Measurements from ENCODE around the gene NTF3. TPM values are rescaled to one million over a fixed set of nuclear protein-coding genes. Genes with fewer than 3 reads are reported as not detected.

The NTF3 gene
- total RNA-seq, result not detected
- not detected for total RNA-seq (2013)

- peaks cover 43% of the 10 kb centered on the region for H3K27me3 ChIP-seq (ENCODE audit: control insufficient read depth, insufficient read depth, low read length)
- no peaks in the 10 kb centered on the region for H3K36me3 ChIP-seq (ENCODE audit: control insufficient read depth, insufficient read depth, low read length)
- Mint-ChIP-seq H3K27ac (no peak within 1 kb of the TSS), H3K4me1 (peaks cover 0 to 9% of the 10 kb centered on the region in 2 donors), H3K9me3 (no peaks in the 10 kb centered on the region), H3K4me3 (peak within 1 kb of the TSS; percentile 61), H3K27me3 (ENCODE audit: low read depth in 2 of 2) (peaks cover 35 to 41% of the 10 kb centered on the region in 2 donors), H3K36me3 (no peaks in the 10 kb centered on the region)
- H3K9me3 ChIP-seq (ENCODE audit: control insufficient read depth, insufficient read depth, low read length), result no peaks in the 10 kb centered on the region
- H3K4me1 ChIP-seq (ENCODE audit: control insufficient read depth, insufficient read depth, low read length), result peaks cover 9% of the 10 kb centered on the region
- H3K27ac ChIP-seq (ENCODE audit: low read length), result no peak within 1 kb of the TSS
- DNase-seq, result no peak
- 4% methylated on average over 34 of the region's 34 CpGs for WGBS (ENCODE audit: insufficient coverage)
- ATAC-seq, result no peak
- TF ChIP-seq, protein P1, sequence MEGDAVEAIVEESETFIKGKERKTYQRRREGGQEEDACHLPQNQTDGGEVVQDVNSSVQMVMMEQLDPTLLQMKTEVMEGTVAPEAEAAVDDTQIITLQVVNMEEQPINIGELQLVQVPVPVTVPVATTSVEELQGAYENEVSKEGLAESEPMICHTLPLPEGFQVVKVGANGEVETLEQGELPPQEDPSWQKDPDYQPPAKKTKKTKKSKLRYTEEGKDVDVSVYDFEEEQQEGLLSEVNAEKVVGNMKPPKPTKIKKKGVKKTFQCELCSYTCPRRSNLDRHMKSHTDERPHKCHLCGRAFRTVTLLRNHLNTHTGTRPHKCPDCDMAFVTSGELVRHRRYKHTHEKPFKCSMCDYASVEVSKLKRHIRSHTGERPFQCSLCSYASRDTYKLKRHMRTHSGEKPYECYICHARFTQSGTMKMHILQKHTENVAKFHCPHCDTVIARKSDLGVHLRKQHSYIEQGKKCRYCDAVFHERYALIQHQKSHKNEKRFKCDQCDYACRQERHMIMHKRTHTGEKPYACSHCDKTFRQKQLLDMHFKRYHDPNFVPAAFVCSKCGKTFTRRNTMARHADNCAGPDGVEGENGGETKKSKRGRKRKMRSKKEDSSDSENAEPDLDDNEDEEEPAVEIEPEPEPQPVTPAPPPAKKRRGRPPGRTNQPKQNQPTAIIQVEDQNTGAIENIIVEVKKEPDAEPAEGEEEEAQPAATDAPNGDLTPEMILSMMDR (IDR thresholded peaks at IDR 0.05), result no peak
- H3K4me3 ChIP-seq (ENCODE audit: low read length), result no peak within 1 kb of the TSS
- intact Hi-C loops (cut with micrococcal nuclease), result no loop called here
Measured at GRCh38 chr12:5432011-5432400, at the start of gene NTF3. Gene NTF3 (plus strand): TSS chr12:5432108. CDS start chr12:5432325, 217 bp downstream.

- H3K9me3 Mint-ChIP-seq, result no peaks in the 10 kb centered on the region
- Histone ChIP-seq H3K4me3 (ENCODE audit: low read length) (no peak overlapping the region), H3K27ac (ENCODE audit: low read length) (no peak overlapping the region), H3K9me3 (ENCODE audit: control insufficient read depth, insufficient read depth, low read length) (no peaks in the 10 kb centered on the region), H3K27me3 (ENCODE audit: control insufficient read depth, insufficient read depth, low read length) (no peaks in the 10 kb centered on the region), H3K36me3 (ENCODE audit: control insufficient read depth, insufficient read depth, low read length) (no peaks in the 10 kb centered on the region), H3K4me1 (ENCODE audit: control insufficient read depth, insufficient read depth, low read length) (no peaks in the 10 kb centered on the region)
- peaks cover 2 to 6% of the 10 kb centered on the region in 2 donors for H3K27me3 Mint-ChIP-seq (ENCODE audit: low read depth in 2 of 2)
- no peak for ATAC-seq
- H3K36me3 Mint-ChIP-seq, result no peaks in the 10 kb centered on the region
- TF ChIP-seq, protein P1 (IDR thresholded peaks at IDR 0.05), result no peak
- WGBS (ENCODE audit: insufficient coverage), result 84% methylated on average over 4 of the region's 4 CpGs
- H3K27ac Mint-ChIP-seq, result no peak overlapping the region
- no peaks in the 10 kb centered on the region for H3K4me1 Mint-ChIP-seq
- H3K4me3 Mint-ChIP-seq, result no peak overlapping the region
- DNase-seq, result no peak
- intact Hi-C loops (cut with micrococcal nuclease), result no loop called here
Measured at GRCh38 chr12:5384015-5384414, 47.9 kb upstream of the NTF3 start.

DNA sequence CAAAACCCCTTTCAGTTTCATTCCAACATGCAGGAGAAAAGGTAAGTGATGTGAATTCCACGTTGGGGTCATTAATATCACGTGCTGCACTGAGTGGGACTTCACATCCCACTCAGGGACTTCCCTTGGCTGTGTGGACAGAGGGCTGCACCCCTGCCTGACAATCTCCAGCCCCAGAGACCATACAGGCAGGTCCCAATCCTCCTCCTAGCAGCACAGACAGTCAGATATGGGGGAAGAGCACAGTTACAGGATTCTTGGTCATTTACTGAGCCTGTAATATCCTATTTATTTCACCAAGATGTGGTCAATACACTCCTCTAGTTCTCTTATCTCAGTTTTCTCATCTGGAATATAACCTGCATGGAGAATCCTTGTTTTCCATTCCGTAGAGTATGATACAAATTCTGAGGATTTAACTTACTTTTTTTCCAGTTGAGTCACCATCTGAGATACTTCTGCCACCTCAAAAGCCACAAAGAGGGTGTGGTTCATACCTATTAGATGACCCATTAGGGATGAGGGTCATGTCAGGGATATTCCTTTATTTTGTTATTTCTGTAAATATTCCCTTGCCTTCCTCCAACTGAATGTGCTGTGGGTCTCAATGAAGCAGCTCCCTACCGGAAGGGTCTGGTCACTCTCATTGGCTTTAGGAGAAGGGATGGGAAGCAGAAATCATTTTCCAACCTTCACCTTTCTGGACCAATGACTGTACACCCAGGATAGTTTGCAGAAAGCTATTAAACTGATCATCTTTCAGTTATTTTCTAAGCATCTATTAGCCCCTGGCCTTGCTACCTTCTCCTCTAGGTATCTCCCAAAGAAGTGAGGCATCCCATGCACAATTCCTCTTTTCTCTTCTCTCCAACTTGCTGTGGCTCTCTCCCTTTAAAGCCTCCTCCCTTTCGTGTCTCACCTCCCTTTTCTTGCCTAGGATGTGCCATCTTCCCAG lies 43.0 kb upstream of the NTF3 start:
- Mint-ChIP-seq H3K4me1 (peaks cover 0 to 4% of the 10 kb centered on the region in 2 donors), H3K9me3 (no peaks in the 10 kb centered on the region), H3K36me3 (no peaks in the 10 kb centered on the region), H3K27ac (no peak overlapping the region), H3K27me3 (ENCODE audit: low read depth in 2 of 2) (peaks cover under 1 to 5% of the 10 kb centered on the region in 2 donors), H3K4me3 (no peak overlapping the region)
- Histone ChIP-seq H3K27ac (ENCODE audit: low read length) (no peak overlapping the region), H3K9me3 (ENCODE audit: control insufficient read depth, insufficient read depth, low read length) (no peaks in the 10 kb centered on the region), H3K27me3 (ENCODE audit: control insufficient read depth, insufficient read depth, low read length) (no peaks in the 10 kb centered on the region), H3K4me1 (ENCODE audit: control insufficient read depth, insufficient read depth, low read length) (no peaks in the 10 kb centered on the region), H3K36me3 (ENCODE audit: control insufficient read depth, insufficient read depth, low read length) (no peaks in the 10 kb centered on the region), H3K4me3 (ENCODE audit: low read length) (no peak overlapping the region)
- 68% methylated on average over 5 of the region's 5 CpGs for WGBS (ENCODE audit: insufficient coverage)
- DNase-seq (no peak), ATAC-seq (no peak)
- TF ChIP-seq, protein P1 (IDR thresholded peaks at IDR 0.05), result no peak
- intact Hi-C loops (cut with micrococcal nuclease), result no loop called here

All from natural killer cell (primary cell).